GM18511 (cell line): ENCODE measurements around the gene AP3B1.
"Not testable (repeated sequence)": the region's sequence is repeated elsewhere in the genome, so short reads cannot be mapped to it uniquely, and the experiment has no call there.

ENCODE experiments used
- ATAC-seq: cut with Tn5 transposase; IDR thresholded peaks from one replicate; pipeline ENCODE4 v1.9.1; 2021; ENCODE audit warnings: mild to moderate bottlenecking, moderate library complexity; ENCODE audit not compliant: unreplicated experiment

Gene AP3B1

DNA sequence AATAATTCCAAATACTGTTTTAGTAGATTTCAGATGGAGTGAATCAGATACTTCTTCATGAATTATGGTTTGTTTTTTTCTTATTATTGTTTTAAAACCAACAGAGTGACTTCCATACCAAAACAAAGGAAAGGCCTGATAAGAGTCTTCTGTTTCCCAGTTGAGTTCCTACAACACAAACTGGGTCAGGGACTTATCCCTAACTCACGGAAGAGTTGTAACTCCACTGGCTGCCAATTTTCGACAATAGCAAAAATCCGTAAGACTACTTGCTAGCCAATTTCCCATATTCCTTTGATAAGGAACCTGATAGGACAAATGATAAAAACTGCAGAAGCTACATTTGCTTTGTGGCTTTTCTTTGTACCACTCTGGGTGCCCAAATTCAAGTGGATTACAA lies 219.2 kb downstream of the AP3B1 start:
- no peak for ATAC-seq

DNA sequence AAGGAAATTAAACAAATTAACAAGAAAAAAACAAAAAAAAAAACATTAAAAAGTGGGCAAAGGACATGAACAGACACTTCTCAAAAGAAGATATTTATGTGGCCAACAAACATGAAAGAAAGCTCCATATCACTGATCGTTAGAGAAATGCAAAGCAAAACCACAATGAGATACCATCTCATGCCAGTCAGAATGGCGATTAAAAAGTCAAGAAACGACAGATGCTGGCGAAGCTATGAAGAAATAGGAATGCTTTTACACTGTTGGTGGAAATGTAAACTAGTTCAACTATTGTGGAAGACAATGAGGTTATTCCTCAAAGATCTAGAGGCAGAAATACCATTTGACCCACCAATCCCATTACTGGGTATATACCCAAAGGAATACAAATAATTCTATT lies 223.8 kb downstream of the AP3B1 start:
- ATAC-seq: not testable (repeated sequence)

DNA sequence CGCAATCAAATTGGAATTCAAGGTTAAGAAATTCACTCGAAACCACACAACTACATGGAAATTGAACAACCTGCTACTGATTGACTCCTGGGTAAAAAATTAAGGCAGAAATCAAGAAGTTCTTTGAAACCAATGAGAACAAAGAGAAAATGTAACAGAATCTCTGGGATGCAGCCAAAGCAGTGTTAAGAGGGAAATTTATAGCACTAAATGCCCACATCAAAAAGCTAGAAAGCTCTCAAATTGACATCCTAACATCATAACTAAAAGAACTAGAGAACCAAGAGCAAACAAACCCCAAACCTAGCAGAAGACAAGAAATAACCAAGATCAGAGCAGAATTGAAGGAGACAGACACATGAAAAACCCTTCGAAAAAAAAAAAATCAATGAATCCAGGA lies 226.9 kb downstream of the AP3B1 start:
- not testable (repeated sequence) for ATAC-seq

DNA sequence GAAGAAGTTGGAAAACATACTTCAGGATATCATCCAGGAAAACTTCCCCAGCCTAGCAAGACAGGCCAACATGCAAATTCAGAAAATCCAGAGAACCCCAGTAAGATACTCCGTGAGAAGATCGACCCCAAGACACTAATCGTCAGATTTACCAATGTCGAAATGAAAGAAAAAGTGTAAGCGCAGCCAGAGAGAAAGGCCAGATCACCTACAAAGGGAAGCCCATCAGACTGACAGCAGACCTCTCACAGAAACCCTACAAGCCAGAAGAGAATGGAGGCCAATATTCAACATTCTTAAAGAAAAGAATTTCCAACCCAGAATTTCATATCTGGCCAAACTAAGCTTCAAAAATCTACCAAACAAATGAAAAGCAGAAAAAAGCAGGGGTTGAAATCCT lies 227.8 kb downstream of the AP3B1 start:
- ATAC-seq: not testable (repeated sequence)

DNA sequence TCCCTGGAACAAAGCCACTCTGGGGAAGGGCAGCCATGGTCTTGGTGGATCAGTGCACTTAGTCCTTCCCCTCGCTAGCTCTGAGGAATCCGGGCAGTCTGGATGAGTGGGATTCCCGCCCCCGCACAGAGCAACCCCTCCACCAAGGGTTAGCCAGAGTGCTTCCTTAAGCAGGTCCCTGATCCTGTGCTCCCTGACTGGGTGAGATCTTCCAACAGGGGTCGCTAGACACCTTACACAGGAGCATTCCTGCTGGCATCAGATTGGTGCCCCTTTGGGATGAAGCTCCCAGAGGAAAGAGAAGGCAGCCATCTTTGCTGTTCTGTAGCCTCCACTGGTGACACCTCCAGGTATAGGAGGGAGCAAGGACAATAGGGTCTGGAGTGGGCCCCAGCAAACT lies 228.8 kb downstream of the AP3B1 start:
- ATAC-seq: no peak

DNA sequence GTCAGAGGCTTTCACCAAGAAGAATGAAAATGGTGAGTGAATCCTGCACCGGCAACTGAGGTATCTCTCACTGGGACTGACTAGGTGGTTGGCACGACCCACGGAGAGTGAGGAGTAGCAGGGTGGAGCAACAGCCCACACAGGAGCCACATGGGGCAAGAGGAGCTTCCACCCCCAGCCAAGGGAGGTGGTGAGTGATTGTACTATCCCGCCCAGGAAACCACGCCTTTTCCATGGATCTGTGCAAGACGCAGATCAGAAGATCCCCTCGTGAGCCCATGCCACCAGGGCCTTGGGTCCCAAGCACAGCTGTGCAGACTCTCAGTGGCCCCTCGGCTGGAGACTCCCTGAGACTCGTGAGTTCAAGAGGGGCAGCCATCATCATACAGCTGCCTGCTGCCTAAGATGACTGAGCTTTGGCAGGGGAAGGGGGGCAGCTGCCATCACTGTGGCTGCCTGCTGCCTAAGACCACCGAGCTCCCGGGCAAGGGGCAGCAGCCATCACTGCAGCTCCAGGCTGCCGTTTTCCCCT lies 229.5 kb downstream of the AP3B1 start:
- ATAC-seq: no peak

DNA sequence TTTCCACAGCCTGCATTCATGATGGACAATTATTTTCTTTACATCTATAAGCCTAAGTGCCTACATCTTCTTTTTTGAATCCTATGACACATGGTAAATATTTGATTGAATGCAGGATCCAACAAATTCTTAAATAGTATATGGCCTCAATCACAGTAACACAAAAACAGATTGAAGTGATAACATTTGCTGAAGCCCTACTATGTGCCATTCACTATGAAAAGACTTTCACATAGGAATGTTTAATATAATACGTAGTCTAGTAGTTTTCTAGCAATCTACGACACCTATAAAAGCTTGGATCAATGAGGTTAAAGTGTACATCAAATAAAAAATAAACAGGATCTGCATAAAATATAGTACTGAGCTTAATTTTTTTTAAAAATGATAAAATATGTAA lies 231.0 kb downstream of the AP3B1 start:
- ATAC-seq: no peak

DNA sequence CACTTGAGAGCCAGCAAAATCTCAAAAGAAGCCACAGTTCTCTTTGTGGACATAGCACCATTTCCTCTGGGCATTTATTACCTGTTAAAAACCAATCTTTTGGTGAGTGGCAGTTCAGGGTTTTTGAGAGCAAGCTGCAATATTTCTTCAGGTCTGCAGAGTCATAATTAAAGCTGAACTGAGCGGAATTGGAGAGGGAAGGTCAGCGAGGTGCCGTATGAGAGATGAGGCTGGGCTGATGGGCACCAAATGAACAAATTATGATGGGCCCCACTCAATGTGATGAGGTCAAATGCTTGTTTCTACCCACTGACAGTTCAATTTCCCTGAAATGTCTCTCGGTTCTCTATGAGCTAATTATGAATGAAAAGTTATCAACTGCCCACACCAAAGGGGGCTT lies 231.9 kb downstream of the AP3B1 start:
- ATAC-seq: no peak

DNA sequence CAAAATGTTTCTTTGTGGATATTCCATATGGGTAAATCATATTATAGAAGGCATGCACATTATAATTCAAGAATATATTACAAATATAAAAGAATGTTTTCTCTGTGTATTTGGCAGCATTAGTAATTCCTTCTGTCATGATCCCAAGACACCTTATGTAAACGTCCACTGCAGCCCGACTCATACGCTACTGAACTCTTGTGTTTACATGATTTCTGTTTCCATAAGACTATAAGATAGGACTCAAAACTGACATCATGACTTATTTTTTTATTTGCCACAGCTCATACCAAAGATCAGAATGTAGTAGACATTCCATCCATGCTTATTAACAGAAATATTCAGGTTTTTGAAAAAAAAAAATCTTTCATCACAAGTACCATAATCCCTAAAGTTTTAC lies 234.1 kb downstream of the AP3B1 start:
- ATAC-seq: no peak

DNA sequence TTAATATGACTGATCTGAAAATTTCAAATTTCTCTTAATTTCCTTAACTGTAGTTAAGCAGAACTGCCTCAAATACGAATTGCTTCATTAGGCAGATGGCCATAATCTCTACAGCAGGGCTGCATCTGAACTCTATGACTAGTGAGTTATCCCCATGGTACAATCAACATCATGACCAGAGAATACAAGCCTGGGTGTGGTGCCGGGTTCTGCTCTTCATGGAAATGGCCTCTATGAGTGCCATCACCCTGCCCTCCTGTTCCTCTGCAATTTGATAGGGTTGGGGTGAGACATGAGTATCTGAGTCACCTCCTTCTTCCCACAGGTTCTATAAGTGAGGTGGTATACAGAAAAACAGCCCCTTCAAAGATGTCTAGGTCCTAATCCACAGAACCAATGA lies 235.9 kb downstream of the AP3B1 start:
- ATAC-seq: no peak

DNA sequence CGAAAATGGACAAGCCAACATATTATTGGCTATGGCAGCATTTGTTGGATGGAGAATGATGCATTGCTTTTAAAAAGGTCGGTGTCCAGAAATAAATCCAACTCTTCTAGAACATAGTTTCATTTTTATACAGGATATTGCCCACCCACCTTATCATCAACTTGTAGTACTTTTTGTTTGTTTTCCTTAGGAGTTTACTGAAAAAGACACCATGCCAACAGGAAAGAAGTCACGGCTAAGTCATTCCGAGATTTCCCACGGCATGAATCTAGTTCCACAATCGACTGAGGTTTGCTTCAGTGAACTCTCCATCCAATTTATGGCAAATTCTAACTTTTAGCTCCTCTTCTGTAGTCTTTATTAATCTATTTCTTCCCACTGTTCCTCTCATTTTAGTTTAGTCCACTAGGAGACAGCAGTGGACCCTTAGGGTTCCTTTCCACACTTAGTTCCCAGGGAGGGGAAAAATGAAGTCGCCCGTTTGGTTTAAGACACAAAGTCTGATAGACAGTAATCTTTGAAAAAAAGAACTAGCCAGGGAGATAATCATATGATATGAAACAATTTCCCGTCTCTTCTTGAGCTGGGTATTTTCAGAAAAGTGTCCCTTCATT lies 237.5 kb downstream of the AP3B1 start:
- ATAC-seq: no peak

DNA sequence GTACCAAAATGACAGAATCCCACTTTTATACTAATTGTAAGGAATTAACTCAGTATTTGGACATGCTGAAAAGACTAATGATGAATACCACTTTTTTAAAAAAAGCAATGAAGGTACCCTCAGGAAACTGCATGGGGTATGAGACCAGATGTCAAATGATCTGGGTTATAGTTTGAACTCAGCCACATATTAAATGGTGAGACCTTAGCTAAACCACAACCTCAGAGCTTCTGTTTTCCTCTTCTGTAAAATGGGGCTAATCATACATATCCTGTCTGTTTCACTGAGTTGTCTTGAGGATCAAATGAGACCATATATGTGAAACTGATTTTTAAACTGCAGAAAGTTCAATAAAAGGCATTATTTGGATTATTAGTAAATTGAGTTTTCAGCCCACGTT lies 238.4 kb downstream of the AP3B1 start:
- no peak for ATAC-seq

DNA sequence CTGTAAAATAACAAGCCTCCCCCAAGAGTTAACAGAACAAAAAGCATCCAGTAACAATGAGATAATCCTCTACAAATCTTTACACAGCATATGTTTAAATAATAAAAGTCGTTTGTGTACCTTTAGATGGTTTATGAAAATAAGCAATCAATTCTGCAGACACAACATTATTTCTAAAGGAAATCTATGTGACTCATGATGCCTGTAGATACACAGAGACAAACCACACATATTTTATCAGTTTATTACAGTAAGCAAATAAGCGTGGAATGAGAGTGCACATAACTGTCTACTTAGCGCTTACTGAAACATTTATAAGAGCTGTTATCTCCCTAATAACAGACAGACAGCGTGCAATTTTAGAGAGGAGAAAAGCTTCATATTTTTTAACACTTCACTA lies 243.6 kb downstream of the AP3B1 start:
- no peak for ATAC-seq

DNA sequence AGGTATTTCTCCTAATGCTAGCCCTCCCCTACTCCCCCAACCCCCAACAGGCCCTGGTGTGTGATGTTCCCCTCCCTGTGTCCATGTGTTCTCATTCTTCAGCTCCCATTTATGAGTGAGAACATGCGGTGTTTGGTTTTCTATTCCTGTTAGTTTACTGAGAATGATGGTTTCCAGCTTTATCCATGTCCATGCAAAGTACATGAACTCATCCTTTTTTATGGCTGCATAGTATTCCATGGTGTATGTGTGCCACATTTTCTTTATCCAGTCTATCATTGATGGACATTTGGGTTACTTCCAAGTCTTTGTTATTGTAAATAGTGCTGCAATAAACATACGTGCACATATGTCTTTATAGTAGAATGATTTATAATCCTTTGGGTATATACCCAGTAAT lies 247.7 kb downstream of the AP3B1 start:
- ATAC-seq: not testable (repeated sequence)

DNA sequence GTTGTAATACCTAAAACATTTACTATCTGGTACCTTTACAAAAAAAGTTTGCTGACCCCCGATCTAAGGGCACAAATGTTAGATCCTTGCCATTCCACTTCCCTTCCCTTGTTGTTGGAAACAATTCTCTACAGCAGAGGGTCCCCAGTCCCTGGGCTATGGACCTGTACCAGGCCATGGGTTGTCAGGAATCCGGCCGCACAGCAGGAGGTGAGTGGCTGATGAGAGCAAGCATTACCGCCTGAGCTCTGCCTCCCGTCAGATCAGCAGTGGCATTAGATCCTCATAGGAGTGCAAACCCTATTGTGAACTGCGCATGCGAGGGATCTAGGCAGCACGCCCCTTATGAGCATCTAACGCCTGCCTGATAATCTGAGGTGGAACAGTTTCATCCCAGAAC lies 248.5 kb downstream of the AP3B1 start:
- no peak for ATAC-seq

DNA sequence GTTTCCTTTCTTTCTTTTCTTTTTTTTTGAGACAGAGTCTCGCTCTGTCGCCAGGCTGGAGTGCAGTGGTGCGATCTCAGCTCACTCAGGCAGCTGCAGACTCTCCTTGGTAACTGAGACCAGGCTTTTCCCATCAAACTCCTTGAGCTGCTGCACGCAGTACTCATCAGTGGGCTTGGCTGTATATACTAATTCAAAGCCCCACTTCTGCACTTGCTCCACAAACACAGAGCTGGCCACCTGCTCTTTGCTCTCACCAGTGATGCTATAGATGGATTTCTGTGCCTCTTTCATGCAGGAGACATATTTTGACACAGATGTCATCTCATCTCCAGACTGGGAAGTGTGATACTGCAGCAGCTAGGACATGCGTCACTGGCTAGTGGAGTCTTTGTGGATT lies 252.7 kb downstream of the AP3B1 start:
- no peak for ATAC-seq

DNA sequence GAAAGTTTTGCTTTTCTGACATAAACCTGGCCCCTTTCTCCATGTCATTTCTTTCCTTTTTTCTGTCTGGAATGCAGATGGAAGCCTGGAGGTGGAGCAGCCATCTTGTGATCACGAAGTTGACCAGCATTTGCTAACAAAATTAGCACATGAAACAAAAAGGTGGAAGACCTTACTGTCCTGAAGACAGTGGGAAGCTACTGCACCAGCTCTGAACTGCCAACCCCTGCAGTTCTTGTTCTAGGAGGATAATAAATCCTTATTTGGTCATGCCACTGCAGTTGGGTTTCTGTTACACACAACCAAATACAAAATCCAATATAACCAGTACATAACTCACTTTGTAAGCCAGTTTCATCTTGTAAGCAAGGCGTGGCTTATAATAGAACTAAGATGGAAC lies 269.0 kb downstream of the AP3B1 start:
- ATAC-seq: no peak

DNA sequence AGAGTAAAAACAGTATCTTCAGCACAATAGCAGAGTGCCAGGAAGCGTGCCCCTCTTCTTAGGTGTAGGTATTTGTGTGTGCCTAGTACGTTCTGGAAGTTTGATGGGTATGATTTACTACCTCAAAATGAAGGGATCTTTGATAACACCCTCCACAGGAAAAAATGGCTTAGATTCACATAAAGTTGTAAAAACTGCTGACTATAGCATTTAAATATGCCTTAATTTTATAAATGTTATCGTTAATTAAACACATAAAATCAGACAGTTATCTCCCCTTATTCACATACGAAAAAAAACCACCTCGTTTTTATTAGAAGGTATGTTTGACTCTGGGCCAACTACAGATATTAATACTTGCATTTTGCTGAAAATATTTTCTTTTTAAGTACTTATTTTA lies 274.8 kb downstream of the AP3B1 start:
- ATAC-seq: no peak

DNA sequence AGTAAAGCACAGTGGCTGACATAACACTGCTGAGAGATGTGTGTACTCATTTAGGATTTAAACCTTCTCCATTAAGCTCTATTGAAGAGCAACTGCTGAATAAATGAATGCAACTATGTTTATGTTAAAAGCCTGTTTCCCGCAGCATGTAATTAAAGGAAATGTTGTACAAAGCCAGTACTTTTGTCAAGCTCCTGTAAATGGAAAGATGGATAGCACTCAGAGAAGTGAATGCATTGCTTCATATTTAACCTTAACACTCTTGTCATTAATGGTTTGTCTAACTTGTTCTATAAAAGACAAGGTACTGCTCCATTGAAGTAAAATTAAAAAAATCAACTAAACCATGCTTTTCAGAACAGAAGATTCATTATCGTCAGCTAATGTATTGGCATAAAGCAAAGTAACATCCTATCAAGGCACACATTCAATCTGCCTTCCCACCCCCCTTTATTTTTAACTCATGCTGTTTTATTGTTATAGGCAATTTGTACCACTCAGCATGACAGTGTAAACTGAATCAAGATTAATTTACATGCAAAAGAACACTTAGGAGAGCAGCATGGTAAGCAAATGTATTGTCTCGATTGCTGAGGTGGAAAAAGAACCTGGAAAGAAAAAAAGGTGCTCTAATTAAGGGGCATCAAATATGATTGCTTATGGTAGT lies 277.5 kb downstream of the AP3B1 start:
- ATAC-seq: no peak

DNA sequence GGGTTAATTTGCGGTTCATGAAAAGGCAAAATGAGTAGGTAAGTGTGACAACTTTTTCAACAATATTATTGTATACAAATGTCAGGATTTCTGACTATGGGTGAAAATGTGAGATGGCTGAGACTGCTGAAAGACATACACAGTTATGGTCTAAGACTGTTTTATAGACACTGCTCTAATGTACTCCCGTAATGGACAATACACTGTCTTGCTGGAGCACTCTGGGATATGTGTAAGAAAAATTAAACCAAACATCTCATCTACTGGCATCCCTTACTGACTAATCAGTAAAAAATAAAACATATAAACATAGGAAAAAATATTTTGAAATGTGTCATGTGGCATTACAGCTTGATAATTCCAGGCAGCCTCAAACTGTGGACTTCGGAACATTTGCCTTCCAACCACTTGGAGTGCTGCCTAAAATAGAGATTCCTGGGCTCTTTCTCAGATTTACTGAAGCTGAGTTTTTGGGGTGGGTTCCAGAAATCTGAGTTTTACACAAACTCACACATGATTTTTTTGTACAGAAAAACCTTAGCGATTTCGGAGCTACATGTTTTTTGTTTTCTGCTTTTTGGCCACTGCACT lies 284.5 kb downstream of the AP3B1 start:
- ATAC-seq: no peak

DNA sequence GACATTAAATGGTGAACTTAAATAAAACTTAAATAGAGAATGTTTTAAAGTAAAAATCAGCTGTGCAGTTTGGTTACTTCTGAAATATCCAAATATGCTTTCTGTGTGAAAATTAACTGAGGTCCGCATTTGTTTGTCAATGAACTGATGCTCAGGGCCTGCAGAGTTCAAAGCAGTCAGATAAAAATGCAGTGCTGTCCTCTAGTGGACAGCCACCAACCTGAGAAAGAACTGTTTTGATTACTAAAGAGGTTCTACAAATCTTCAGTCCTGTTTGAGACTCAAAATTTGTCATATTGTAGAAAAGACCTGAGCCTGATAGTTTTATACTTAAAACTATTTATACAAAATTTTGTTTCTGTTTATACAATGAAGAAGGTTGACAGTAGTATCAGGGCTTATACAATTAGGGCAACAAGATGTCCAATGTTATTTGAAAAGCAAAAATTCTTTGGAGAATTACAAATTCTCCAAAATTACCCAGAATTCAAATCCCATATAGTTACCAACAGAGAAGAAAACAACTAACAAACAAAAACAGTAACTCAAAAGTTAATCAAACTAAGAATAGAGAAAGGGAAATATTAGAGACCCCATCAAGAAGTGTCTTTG lies 286.0 kb downstream of the AP3B1 start:
- no peak for ATAC-seq

DNA sequence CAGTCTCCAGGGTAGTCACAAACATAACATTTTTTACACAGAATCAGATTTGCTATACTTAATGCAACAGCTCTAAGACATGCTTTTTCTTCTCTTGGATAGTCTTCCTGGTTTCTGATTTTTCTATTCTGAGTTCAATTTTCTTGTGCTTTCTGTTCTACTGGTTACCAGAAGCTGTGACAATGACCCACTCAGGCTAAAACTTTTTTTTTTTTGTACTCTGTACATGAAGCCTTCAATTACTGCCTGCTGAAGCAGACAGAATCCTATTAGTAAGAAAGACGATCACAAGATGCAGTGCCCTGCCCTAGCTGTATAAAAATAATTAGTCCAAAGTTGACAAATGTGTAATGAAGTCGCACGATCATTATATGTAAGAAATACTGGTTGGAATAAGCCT lies 287.3 kb downstream of the AP3B1 start:
- ATAC-seq: no peak
